Duodenal mucosa (tissue), 2 donors: Measurements from ENCODE around the gene MGMT.

Experiments
- H3K27ac ChIP-seq: one replicate; pipeline ENCODE4 v1.7.0; 2013; ENCODE audit warnings: low read depth, low read length
- H3K27me3 ChIP-seq, 2 donors: one replicate each; pipeline ENCODE4 v1.7.0; 2013; ENCODE audit warnings: low read length in 2 of 2, control low read depth in 1 of 2; ENCODE audit not compliant: insufficient read depth in 2 of 2, control insufficient read depth in 1 of 2
- H3K36me3 ChIP-seq, 2 donors: one replicate each; pipeline ENCODE4 v1.7.0; 2013; ENCODE audit warnings: low read length in 2 of 2, control low read depth in 1 of 2; ENCODE audit not compliant: insufficient read depth in 2 of 2, control insufficient read depth in 1 of 2
- H3K4me1 ChIP-seq, 2 donors: one replicate each; pipeline ENCODE4 v1.7.0; 2013; ENCODE audit warnings: low read length in 2 of 2, control low read depth in 1 of 2; ENCODE audit not compliant: insufficient read depth in 2 of 2, control insufficient read depth in 1 of 2
- H3K4me3 ChIP-seq, 2 donors: one replicate each; pipeline ENCODE4 v1.7.0; 2013; ENCODE audit warnings: low read length in 2 of 2, low read depth in 1 of 2
- H3K9ac ChIP-seq, 2 donors: one replicate each; pipeline ENCODE4 v1.7.0; 2013; ENCODE audit warnings: low read length in 2 of 2, low read depth in 1 of 2
- H3K9me3 ChIP-seq, 2 donors: one replicate each; pipeline ENCODE4 v1.7.0; 2013; ENCODE audit warnings: low read length in 2 of 2, control low read depth in 1 of 2; ENCODE audit not compliant: control insufficient read depth in 1 of 2

MGMT gene

DNA sequence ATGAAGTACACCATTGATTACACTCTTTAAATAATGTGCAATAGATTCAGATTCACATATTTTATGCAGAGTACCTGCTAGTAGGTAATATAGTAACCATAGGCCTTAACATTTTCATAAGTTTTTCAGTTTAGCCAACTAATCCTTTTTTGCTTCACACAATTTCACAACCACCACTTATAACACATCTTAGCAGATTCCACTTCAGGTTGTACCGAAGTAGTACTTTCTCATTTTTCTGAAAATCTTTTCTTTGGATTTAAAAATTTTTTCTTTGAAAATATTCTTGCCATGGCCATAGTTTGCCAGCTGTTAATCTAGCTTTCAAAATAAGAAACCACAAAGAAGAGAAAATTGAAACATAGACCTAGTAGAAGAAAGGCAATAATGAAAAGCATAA is 203.1 kb downstream of the MGMT start:
- H3K9me3 ChIP-seq = peaks cover 0 to 5% of the 10 kb centered on the region in 2 donors
- no peak overlapping the region for H3K9ac ChIP-seq
- no peaks in the 10 kb centered on the region for H3K4me1 ChIP-seq
- H3K27me3 ChIP-seq = no peaks in the 10 kb centered on the region
- no peaks in the 10 kb centered on the region for H3K36me3 ChIP-seq
- H3K4me3 ChIP-seq = no peak overlapping the region
- H3K27ac ChIP-seq = no peak overlapping the region

DNA sequence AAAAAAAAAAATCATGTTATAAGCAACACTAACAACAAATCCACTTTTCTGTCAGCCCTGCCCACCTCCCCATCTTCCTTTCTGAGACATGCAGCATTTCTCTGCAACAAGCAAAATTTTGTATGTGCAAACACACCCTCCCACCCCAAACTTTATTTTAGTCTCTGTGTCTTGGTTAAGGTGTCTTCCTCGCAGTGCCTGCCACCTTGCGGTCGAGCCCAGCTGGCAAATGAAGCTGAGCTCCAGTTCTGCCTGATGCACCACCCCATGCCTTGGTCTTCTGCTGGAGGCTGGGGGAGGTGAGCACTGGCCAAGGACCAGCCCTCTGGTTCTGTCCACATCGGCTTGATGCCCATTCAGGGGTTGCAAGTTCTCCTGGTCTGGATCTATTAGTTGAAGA is 206.3 kb downstream of the MGMT start:
- no peaks in the 10 kb centered on the region for H3K36me3 ChIP-seq
- no peak overlapping the region for H3K27ac ChIP-seq
- no peaks in the 10 kb centered on the region for H3K4me1 ChIP-seq
- no peaks in the 10 kb centered on the region for H3K27me3 ChIP-seq
- peaks cover 0 to 5% of the 10 kb centered on the region in 2 donors for H3K9me3 ChIP-seq
- H3K9ac ChIP-seq = no peak overlapping the region
- no peak overlapping the region for H3K4me3 ChIP-seq

DNA sequence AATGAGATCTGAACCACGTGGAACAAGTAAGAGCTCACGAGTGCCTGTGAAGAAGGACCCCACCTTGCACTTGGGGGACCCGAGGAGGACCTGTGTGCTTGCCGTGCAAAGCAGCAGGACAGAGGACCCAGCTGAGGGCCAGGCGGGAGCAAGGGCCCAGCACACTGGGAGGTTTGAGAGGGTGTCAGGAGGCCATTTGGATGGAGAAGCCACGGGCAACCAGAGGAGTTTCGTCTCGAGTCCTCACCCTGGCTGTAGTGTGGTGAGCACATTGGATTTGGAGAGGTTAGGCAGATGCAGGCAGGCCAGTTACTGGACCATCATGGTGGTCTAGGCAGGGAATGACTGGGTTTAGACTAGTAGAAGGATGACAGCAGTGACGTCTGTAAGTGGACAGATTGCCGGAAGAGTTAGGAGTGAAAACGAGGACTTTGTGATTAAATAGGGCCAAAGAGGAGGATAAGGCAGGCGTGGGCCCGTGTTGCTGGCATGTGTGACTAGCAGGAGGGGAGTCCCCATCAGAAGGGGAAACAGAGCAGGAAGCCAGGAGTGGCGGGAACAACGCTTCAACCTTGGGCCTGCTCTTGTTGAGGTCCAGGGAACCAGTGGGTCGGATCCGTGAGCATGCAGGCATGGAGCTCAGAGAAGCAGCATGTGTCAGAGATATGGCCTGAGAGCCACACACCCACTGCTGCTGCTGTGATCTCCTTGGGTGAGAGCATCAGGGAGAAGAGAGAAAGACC is 208.2 kb downstream of the MGMT start:
- H3K4me3 ChIP-seq = no peak overlapping the region
- no peak overlapping the region for H3K27ac ChIP-seq
- no peak overlapping the region for H3K9ac ChIP-seq
- H3K9me3 ChIP-seq = peaks cover 0 to under 1% of the 10 kb centered on the region in 2 donors
- H3K36me3 ChIP-seq = no peaks in the 10 kb centered on the region
- H3K4me1 ChIP-seq = no peaks in the 10 kb centered on the region
- H3K27me3 ChIP-seq = no peaks in the 10 kb centered on the region

DNA sequence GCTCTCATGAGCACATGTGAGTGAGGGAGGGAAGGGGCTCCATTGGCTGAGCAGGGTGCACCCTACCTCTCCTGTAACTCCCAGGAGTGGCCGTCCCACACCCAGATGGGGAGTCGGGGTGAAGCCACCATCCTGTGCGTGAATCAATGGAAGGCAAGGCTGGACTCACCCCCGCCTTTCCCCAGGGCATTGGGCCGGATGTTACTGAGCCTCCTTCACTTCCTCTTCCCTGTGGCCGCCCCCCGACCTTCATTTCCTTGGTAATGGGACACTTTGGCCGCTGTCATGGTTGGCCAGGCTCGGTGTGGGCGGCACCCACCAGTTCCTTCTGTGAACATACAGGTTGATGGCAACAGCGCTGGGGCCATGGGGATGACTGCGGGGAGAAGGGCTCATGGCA is 209.0 kb downstream of the MGMT start:
- no peak overlapping the region for H3K4me3 ChIP-seq
- H3K27ac ChIP-seq = no peak overlapping the region
- no peak overlapping the region for H3K9ac ChIP-seq
- no peaks in the 10 kb centered on the region for H3K9me3 ChIP-seq
- no peaks in the 10 kb centered on the region for H3K27me3 ChIP-seq
- H3K36me3 ChIP-seq = no peaks in the 10 kb centered on the region
- H3K4me1 ChIP-seq = no peaks in the 10 kb centered on the region

DNA sequence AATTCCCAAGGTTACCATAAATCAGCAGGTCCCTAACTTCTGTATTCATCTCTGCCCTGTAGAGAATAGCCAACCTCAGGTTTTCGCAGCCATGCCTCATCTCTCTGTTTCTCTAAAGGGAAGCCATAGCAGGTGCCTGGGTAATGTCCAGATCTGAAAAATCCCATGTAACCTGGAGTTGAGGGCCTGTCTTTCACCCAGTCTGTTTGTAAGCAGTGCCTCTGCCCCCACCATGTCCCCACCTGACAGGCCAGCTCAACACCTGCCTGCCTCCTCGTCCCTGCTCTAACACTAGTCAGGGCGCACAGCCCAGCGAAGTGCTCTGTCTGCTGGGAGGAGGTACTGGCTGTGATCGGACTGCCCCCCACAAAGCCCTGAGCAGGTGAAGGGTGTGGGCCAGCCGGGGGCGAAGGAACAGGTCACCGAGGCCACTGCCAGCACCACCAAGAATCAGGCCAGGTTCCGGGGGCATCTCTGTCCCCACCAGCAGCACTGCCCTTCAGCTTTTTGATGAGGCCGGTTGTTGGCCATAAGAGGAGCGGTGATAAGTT is 210.4 kb downstream of the MGMT start:
- no peaks in the 10 kb centered on the region for H3K9me3 ChIP-seq
- H3K27ac ChIP-seq = no peak overlapping the region
- H3K36me3 ChIP-seq = no peaks in the 10 kb centered on the region
- no peaks in the 10 kb centered on the region for H3K4me1 ChIP-seq
- H3K27me3 ChIP-seq = no peaks in the 10 kb centered on the region
- H3K4me3 ChIP-seq = no peak overlapping the region
- no peak overlapping the region for H3K9ac ChIP-seq

DNA sequence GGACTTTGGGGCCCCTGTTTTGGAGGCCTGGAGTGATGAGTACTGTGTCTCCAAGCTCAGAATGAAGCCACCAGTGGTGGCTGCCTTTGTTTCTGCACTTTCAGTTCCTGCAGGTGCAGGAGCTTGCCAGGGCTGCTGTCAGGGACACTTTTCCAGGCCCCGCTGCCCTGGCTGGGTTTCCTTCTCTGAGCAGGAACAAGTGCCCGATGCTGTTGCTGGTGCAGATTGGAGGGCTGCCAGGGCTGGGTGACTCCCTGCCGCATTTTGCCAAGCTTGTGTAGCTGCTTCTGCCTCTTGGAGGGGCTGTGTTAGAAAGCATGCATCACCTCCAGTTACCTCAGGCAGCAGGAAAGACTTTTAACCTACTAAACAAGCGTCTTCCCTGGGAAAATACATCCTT is 211.1 kb downstream of the MGMT start:
- Histone ChIP-seq H3K9me3 (no peaks in the 10 kb centered on the region), H3K4me1 (no peaks in the 10 kb centered on the region), H3K36me3 (no peaks in the 10 kb centered on the region), H3K9ac (no peak overlapping the region), H3K27me3 (no peaks in the 10 kb centered on the region), H3K27ac (no peak overlapping the region), H3K4me3 (no peak overlapping the region)

DNA sequence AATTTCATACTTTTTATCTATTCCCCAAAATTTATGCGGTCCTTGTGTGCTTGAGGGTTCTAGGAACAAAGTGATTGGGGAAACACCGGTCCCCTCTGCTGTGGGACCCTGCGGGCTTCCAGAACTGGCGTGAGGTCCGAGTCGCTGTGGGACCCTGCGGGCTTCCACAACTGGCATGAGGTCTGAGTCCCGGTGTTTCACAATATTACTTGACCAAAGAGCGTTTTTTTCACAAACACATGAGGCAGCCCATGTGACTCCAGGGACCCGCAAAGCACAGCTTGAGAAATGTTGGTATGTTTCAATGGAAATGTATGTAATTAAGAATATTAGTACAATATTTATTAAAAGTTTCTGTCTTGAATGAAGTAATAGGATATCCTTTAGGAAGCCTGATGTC is 212.2 kb downstream of the MGMT start:
- Histone ChIP-seq H3K9me3 (no peaks in the 10 kb centered on the region), H3K9ac (no peak overlapping the region), H3K4me1 (no peaks in the 10 kb centered on the region), H3K27me3 (no peaks in the 10 kb centered on the region), H3K27ac (no peak overlapping the region), H3K36me3 (no peaks in the 10 kb centered on the region), H3K4me3 (no peak overlapping the region)

DNA sequence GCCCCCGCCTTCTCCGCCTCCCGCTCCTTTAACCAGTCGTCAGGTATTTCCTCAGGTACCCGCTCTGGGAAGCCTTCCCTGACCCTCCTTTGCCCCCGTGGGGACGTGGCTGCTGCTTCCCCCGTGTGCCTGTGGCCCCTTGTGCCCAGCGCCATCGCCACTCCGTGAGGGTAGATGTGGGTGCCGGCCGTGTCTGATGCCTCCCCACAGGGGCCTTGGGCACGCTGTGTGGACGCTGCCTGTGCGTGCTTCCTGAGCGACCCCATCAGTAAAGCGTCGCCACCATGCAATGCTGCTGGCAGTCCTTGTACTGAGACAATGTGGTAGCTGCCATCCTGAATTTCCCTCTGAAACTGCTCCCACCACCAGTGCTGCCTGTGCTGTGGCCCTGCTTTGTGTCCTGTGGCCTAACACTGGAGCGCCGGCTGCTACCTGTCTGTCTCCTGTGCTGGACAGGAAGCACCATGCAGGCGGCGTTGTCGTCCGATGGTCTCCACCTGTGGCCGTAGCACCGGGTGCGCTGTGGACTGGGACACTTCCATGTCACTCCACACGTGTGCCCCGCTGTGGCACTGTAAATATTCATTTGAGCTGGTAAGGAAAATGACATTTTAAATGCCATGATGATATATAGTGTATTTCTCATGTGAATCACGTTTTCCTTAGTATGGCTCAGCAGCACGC is 213.8 kb downstream of the MGMT start:
- Histone ChIP-seq H3K4me3 (no peak overlapping the region), H3K27me3 (no peaks in the 10 kb centered on the region), H3K27ac (no peak overlapping the region), H3K9me3 (no peaks in the 10 kb centered on the region), H3K36me3 (no peaks in the 10 kb centered on the region), H3K9ac (no peak overlapping the region), H3K4me1 (no peaks in the 10 kb centered on the region)

DNA sequence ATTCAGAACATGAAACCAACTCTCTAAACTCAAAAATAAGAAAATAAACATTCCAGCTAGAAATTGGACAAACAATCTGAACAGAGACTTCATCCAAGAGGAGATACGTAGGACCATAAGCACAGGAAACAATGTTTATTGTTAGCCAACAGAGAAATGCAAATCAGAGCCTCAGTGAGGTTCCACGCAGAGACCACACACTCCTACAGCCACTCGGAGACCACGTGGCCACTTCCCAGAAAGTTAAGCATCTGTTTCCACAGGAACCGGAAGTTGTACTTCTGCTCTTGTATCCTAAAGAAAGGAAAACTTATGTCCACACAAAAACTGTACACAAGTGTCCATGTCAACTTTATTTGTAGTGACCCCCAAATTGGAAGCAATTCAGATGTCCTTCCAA is 214.8 kb downstream of the MGMT start:
- Histone ChIP-seq H3K9ac (no peak overlapping the region), H3K4me3 (no peak overlapping the region), H3K36me3 (no peaks in the 10 kb centered on the region), H3K9me3 (no peaks in the 10 kb centered on the region), H3K27me3 (no peaks in the 10 kb centered on the region), H3K27ac (no peak overlapping the region), H3K4me1 (no peaks in the 10 kb centered on the region)

DNA sequence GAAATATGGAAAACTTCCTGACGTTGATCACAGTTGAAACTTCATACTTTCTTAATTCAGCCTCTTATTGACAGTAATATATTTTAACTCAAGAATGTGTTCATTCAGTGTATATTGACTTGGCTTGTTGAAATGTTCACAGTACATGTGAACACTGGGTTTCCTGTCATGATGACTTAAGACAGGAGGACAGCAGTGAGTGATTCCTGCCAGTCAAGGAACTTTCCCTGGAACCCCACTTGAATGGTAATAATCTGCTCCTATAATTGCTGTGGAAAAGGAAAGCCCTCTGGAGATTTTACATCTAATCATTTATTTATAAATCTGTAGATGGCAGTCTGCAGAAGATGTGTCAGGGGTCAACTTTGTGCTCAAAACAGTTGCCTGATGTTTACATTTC is 216.5 kb downstream of the MGMT start:
- no peak overlapping the region for H3K4me3 ChIP-seq
- H3K9ac ChIP-seq = no peak overlapping the region
- no peak overlapping the region for H3K27ac ChIP-seq
- H3K27me3 ChIP-seq = no peaks in the 10 kb centered on the region
- no peaks in the 10 kb centered on the region for H3K4me1 ChIP-seq
- no peaks in the 10 kb centered on the region for H3K9me3 ChIP-seq
- no peaks in the 10 kb centered on the region for H3K36me3 ChIP-seq
